Measurements from ENCODE around the gene ANXA1.
"Not testable (repeated sequence)": the region's sequence is repeated elsewhere in the genome, so short reads cannot be mapped to it uniquely, and the experiment has no call there.

ANXA1 gene

GRCh38 chr9:73151653-73152542 is at the start of gene ANXA1:
Gene ANXA1, plus strand, starts transcription at chr9:73151865. Its CDS starts 6,671 bp downstream, at chr9:73158536.
- DNase-seq = no peak

GRCh38 chr9:73104342-73104741 is 47.3 kb upstream of the ANXA1 start:
- no peak for DNase-seq

GRCh38 chr9:73104921-73105320 is 46.7 kb upstream of the ANXA1 start:
- DNase-seq = no peak

- DNase-seq = not testable (repeated sequence)
Measured at GRCh38 chr9:73107489-73108069, 44.1 kb upstream of the ANXA1 start.

GRCh38 chr9:73114058-73114457 is 37.6 kb upstream of the ANXA1 start:
- DNase-seq = no peak

- DNase-seq = no peak
Measured at GRCh38 chr9:73114958-73115357, 36.7 kb upstream of the ANXA1 start.

GRCh38 chr9:73116031-73116430 is 35.6 kb upstream of the ANXA1 start:
- no peak for DNase-seq

GRCh38 chr9:73116880-73117279 is 34.8 kb upstream of the ANXA1 start:
- no peak for DNase-seq

- no peak for DNase-seq
Measured at GRCh38 chr9:73118286-73118685, 33.4 kb upstream of the ANXA1 start.

GRCh38 chr9:73118898-73119554 is 32.6 kb upstream of the ANXA1 start:
- no peak for DNase-seq

GRCh38 chr9:73121375-73121935 is 30.2 kb upstream of the ANXA1 start:
- no peak for DNase-seq

GRCh38 chr9:73125651-73126050 is 26.0 kb upstream of the ANXA1 start:
- DNase-seq = no peak

GRCh38 chr9:73129941-73130685 is 21.6 kb upstream of the ANXA1 start:
- DNase-seq = no peak

- DNase-seq = no peak
Measured at GRCh38 chr9:73131461-73131860, 20.2 kb upstream of the ANXA1 start.

- DNase-seq = peak; percentile 44
Measured at GRCh38 chr9:73132034-73132776, 19.5 kb upstream of the ANXA1 start.

GRCh38 chr9:73133022-73133651 is 18.5 kb upstream of the ANXA1 start:
- no peak for DNase-seq

GRCh38 chr9:73133921-73134407 is 17.7 kb upstream of the ANXA1 start:
- DNase-seq = no peak

GRCh38 chr9:73135394-73135793 is 16.3 kb upstream of the ANXA1 start:
- DNase-seq = no peak

GRCh38 chr9:73137286-73137899 is 14.3 kb upstream of the ANXA1 start:
- DNase-seq = peak; percentile 1

- DNase-seq = no peak
Measured at GRCh38 chr9:73137914-73138313, 13.8 kb upstream of the ANXA1 start.

- no peak for DNase-seq
Measured at GRCh38 chr9:73138516-73138915, 13.1 kb upstream of the ANXA1 start.
